ENCODE results near the gene DCAF4. TPM values are rescaled to one million over a fixed set of nuclear protein-coding genes. Genes with fewer than 3 reads are reported as not detected.
"Not testable (repeated sequence)": the region's sequence is repeated elsewhere in the genome, so short reads cannot be mapped to it uniquely, and the experiment has no call there.

Gene DCAF4
- total RNA-seq, 1 experiment from 2014 or later, result 20.0 TPM

DNA sequence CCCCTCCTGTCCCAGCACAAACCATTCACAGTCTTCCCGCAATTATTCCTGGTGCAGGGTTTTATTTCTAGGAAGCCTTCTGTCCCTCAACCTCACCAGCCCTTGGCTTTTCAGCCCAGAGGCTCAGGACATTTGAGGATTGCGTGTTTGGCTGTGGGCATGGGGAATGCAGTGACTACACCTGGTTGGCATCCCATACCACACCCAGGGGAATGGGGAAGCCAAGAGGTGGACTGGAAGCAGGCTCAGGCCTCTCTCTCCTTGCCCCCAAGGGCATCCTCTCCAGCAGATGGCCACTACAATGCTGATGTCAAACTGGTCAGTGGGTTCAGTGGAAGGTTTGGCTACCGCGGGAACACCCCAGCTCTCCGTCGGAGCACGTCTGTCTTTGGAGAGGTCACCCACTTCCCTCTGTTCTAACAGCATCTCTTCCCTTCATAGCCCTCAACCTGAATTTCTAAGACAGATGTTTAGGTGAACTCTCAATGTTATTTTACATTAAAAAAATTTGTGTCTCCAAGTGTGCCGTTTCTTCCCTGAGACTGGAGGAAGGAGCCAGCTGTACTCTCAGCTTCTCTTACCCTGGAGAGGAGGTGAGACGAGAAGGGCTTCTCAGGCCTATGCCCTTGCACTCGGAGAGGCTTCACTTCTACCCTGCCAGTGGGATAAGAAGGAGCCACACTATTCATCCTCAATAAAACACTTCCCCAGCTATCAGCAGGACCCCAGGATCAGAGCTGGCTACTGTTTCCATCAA, 35.5 kb downstream of the DCAF4 start:
- Histone ChIP-seq H2AFZ (no peak overlapping the region), H3K4me2 (peak overlapping the region; percentile 58), H3K9me3 (ENCODE audit: insufficient read depth, low read depth) (no peaks in the 10 kb centered on the region), H3K79me2 (ENCODE audit: low read depth) (no peaks in the 10 kb centered on the region), H3K9me2 (ENCODE audit: insufficient read depth) (no peaks in the 10 kb centered on the region), H3K4me3 (no peak overlapping the region), H3F3A (ENCODE audit: insufficient read depth, low read depth) (peaks cover 36% of the 10 kb centered on the region), H3K4me1 (replicated peaks; ENCODE audit: insufficient read depth) (peaks cover 32% of the 10 kb centered on the region), H3K27ac (peak overlapping the region; percentile 82), H3K27me3 (ENCODE audit: insufficient read depth, low read depth) (no peaks in the 10 kb centered on the region), H3K36me3 (ENCODE audit: low read depth) (no peaks in the 10 kb centered on the region), H4K20me1 (ENCODE audit: insufficient read depth) (no peaks in the 10 kb centered on the region)
- CTCF ChIA-PET, result interaction anchor here (0.6 to 1.5 kb wide), 2 partner anchors 65 to 99 kb away, joined by 5 read pairs; partner anchors contain the start of gene ZFYVE1
- POLR2A ChIA-PET (ENCODE audit: unreplicated experiment), result interaction anchor here (0.5 to 0.9 kb wide), 4 partner anchors 57 to 1014 kb away, joined by 3 to 24 read pairs (median 4); partner anchors contain the start of gene RBM25
- TSS peak; percentile 60 for BruUV-seq (replicated peaks)
- intact Hi-C loops (cut with micrococcal nuclease; ENCODE audit: unreplicated experiment), result loop anchor here (1.0 to 2.0 kb wide), 4 partner anchors 35 to 175 kb away; partner anchors contain the start of genes DCAF4, PSEN1, RBM25 and ZFYVE1
- no peak for TF ChIP-seq EZH2 (IDR thresholded peaks at IDR 0.05; ENCODE audit: low read depth)
- TF ChIP-seq, protein P1, sequence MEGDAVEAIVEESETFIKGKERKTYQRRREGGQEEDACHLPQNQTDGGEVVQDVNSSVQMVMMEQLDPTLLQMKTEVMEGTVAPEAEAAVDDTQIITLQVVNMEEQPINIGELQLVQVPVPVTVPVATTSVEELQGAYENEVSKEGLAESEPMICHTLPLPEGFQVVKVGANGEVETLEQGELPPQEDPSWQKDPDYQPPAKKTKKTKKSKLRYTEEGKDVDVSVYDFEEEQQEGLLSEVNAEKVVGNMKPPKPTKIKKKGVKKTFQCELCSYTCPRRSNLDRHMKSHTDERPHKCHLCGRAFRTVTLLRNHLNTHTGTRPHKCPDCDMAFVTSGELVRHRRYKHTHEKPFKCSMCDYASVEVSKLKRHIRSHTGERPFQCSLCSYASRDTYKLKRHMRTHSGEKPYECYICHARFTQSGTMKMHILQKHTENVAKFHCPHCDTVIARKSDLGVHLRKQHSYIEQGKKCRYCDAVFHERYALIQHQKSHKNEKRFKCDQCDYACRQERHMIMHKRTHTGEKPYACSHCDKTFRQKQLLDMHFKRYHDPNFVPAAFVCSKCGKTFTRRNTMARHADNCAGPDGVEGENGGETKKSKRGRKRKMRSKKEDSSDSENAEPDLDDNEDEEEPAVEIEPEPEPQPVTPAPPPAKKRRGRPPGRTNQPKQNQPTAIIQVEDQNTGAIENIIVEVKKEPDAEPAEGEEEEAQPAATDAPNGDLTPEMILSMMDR (conservative IDR thresholded peaks at IDR 0.05), result no peak; the same call in 1 of the 2 replicates
- peak; percentile 93 to 95 for DNase-seq

DNA sequence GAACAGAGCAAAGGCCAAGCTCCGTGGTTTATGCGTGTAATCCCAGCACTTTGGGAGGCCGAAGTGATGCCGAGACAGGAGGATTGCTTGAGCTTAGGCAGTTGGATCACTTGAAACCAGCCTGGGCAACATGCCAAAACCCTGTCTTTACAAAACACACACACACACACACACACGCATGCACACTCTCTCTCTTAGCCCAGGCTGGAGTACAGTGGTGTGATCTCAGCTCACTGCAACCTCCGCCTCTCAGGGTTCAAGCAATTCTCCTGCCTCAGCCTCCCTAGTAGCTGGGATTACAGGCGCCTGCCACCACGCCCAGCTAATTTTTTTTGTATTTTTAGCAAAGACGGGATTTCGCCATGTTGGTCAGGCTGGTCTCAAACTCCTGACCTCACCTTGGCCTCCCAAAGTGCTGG, 36.1 kb downstream of the DCAF4 start:
- H4K20me1 ChIP-seq (ENCODE audit: insufficient read depth); H3K9me2 ChIP-seq (ENCODE audit: insufficient read depth); intact Hi-C loops (cut with micrococcal nuclease; ENCODE audit: unreplicated experiment); H3K79me2 ChIP-seq (ENCODE audit: low read depth); H3K27me3 ChIP-seq (ENCODE audit: insufficient read depth, low read depth); H3K4me3 ChIP-seq; H3K9me3 ChIP-seq (ENCODE audit: insufficient read depth, low read depth); H3K36me3 ChIP-seq (ENCODE audit: low read depth); H2AFZ ChIP-seq: not testable (repeated sequence)
- BruUV-seq (replicated peaks), result TSS peak; percentile 5
- H3K4me2 ChIP-seq, result peak overlapping the region; percentile 58
- H3K27ac ChIP-seq, result peak overlapping the region; percentile 82
- POLR2A ChIA-PET (ENCODE audit: unreplicated experiment), result interaction anchor here (0.6 to 1.0 kb wide), 5 partner anchors 58 to 1013 kb away, joined by 3 to 24 read pairs (median 4); partner anchors contain the start of genes PTGR2 and RBM25
- H3F3A ChIP-seq (ENCODE audit: insufficient read depth, low read depth), result peaks cover 36% of the 10 kb centered on the region
- DNase-seq, result peak in 1 of 2 experiments; percentile 43
- CTCF ChIA-PET, result interaction anchor here (0.6 to 1.5 kb wide), 2 partner anchors 65 to 98 kb away, joined by 5 read pairs; partner anchors contain the start of gene ZFYVE1
- H3K4me1 ChIP-seq (replicated peaks; ENCODE audit: insufficient read depth), result peaks cover 32% of the 10 kb centered on the region

DNA sequence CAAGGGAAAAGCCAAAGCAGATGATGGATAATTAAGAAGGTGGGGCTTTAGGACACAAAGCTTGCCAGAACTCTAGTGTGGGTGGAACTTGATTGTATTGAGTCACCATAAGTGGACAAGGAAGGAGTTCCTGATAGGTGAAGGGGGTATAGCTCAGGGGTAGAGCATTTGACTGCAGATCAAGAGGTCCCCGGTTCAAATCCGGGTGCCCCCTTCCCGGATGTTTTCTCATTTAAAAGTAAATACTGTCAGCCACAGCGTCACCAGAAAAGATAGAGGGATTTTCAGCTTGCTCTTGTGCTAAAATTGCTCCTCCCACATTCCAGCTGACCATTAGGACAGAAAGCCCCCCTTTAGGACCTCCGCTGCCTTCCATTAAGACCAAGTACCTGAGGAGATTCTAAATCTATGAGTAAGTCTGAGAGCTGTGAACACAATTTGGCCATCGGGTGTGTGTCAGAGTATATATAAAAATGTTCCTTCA, 36.6 kb downstream of the DCAF4 start:
- H3K4me2 ChIP-seq, result peak overlapping the region; percentile 58; the same call in 1 of the 2 replicates
- CTCF ChIA-PET, result no interaction called here
- H3K36me3 ChIP-seq (ENCODE audit: low read depth), result no peaks in the 10 kb centered on the region
- no TSS peak for BruUV-seq (replicated peaks)
- no peak overlapping the region for H3K4me3 ChIP-seq
- H3K27me3 ChIP-seq (ENCODE audit: insufficient read depth, low read depth), result no peaks in the 10 kb centered on the region
- peaks cover 32% of the 10 kb centered on the region for H3K4me1 ChIP-seq (replicated peaks; ENCODE audit: insufficient read depth)
- POLR2A ChIA-PET (ENCODE audit: unreplicated experiment), result interaction anchor here (0.6 to 1.0 kb wide), 3 partner anchors 58 to 889 kb away, joined by 4 to 5 read pairs (median 4); partner anchors contain the start of genes PTGR2 and RBM25
- no peak overlapping the region for H2AFZ ChIP-seq
- DNase-seq, result peak; percentile 78 to 85
- peak overlapping the region; percentile 82 for H3K27ac ChIP-seq
- H3K9me2 ChIP-seq (ENCODE audit: insufficient read depth), result no peaks in the 10 kb centered on the region
- H4K20me1 ChIP-seq (ENCODE audit: insufficient read depth), result no peaks in the 10 kb centered on the region
- H3K9me3 ChIP-seq (ENCODE audit: insufficient read depth, low read depth), result no peaks in the 10 kb centered on the region
- intact Hi-C loops (cut with micrococcal nuclease; ENCODE audit: unreplicated experiment), result no loop called here
- H3F3A ChIP-seq (ENCODE audit: insufficient read depth, low read depth), result peaks cover 36% of the 10 kb centered on the region
- TF ChIP-seq EZH2 (IDR thresholded peaks at IDR 0.05; ENCODE audit: low read depth), result no peak
- TF ChIP-seq, protein P1 (conservative IDR thresholded peaks at IDR 0.05), result no peak
- H3K79me2 ChIP-seq (ENCODE audit: low read depth), result no peaks in the 10 kb centered on the region

Data from PC-9 (cell line).